Activated naive CD8-positive, alpha-beta T cell treated with anti-CD3 and anti-CD28 coated beads for 36 hours (primary cell): ENCODE results near the gene TDP1. TPM values are rescaled to one million over a fixed set of nuclear protein-coding genes. Genes with fewer than 3 reads are reported as not detected.
"Not testable (repeated sequence)": the region's sequence is repeated elsewhere in the genome, so short reads cannot be mapped to it uniquely, and the experiment has no call there.

Experiments used
- DNase-seq: peaks from one replicate; pipeline ENCODE4 v3.0.0; 2021
- H3K27ac Mint-ChIP-seq: one replicate; pipeline ENCODE4 v1.8.0; 2022; ENCODE audit warnings: mild to moderate bottlenecking, moderate library complexity, mixed read lengths
- H3K27me3 Mint-ChIP-seq: one replicate; pipeline ENCODE4 v1.8.0; 2022; ENCODE audit warnings: mild to moderate bottlenecking, mixed read lengths
- H3K36me3 Mint-ChIP-seq: one replicate; pipeline ENCODE4 v1.8.0; 2021; ENCODE audit warnings: mild to moderate bottlenecking, mixed read lengths
- H3K4me1 Mint-ChIP-seq: one replicate; pipeline ENCODE4 v1.8.0; 2021; ENCODE audit warnings: mixed read lengths
- H3K4me3 Mint-ChIP-seq: one replicate; pipeline ENCODE4 v1.8.0; 2022; ENCODE audit warnings: mild to moderate bottlenecking, moderate library complexity, mixed read lengths
- H3K9me3 Mint-ChIP-seq: one replicate; pipeline ENCODE4 v1.8.0; 2022; ENCODE audit warnings: mixed read lengths
- total RNA-seq, 2 experiments: library from RNA; stranded (reverse); gene quantifications; one replicate each; pipeline ENCODE4 v1.2.3, GENCODE V29; 2021

Gene TDP1
- total RNA-seq, 2 experiments from 2014 or later, result 88.4 to 96.8 TPM

DNA sequence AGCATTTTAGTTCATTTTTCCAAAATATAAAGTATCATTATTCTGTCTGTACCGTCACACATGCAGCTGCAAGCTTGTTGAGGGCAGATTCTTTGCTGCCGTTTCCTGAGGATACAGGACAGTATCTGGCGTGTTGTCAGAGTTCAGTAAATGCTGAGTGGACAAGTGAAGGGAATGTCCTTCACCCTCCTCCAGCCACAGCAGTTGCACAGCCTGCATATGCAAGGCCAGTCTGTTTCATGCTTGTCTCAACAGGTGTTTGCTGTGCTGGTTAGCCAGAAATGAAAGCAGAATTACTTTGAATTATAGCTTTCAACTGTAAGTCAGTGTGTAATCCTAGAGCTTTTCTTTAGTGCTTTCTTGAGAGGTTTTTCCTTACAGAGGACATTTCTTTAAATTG lies 36.5 kb downstream of the TDP1 start:
- Mint-ChIP-seq H3K9me3 (no peaks in the 10 kb centered on the region), H3K36me3 (peaks cover 41% of the 10 kb centered on the region), H3K4me3 (no peak overlapping the region), H3K27me3 (no peaks in the 10 kb centered on the region), H3K27ac (no peak overlapping the region), H3K4me1 (no peaks in the 10 kb centered on the region)
- no peak for DNase-seq

GRCh38 chr14:89996963-89997362 lies 41.2 kb downstream of the TDP1 start:
- DNase-seq, result no peak
- Mint-ChIP-seq H3K27ac (no peak overlapping the region), H3K36me3 (peaks cover 43% of the 10 kb centered on the region), H3K27me3 (no peaks in the 10 kb centered on the region), H3K4me3 (no peak overlapping the region), H3K4me1 (no peaks in the 10 kb centered on the region), H3K9me3 (no peaks in the 10 kb centered on the region)

DNA sequence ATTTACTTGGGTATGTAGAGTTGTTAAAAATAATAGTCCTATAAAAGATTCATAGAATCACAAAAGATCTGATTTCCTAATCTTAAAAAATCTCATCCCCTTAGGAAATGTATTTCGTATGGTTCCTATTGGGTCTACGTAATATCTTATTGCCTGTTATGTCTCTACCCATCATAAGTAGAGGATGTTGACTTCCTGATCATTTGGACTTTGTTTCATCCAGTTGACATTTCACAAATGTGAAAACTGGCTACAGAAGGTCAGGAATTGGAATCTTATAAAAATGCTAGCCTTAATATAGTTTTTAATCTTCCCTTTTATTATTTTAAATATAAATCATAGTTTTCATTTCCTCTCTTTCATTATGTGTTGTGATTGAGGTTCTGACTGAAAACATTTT lies 45.2 kb downstream of the TDP1 start:
- no peaks in the 10 kb centered on the region for H3K9me3 Mint-ChIP-seq
- H3K27ac Mint-ChIP-seq, result no peak overlapping the region
- H3K4me1 Mint-ChIP-seq, result no peaks in the 10 kb centered on the region
- H3K4me3 Mint-ChIP-seq, result no peak overlapping the region
- no peak for DNase-seq
- H3K27me3 Mint-ChIP-seq, result no peaks in the 10 kb centered on the region
- H3K36me3 Mint-ChIP-seq, result peaks cover 35% of the 10 kb centered on the region

GRCh38 chr14:90003526-90004307 lies 48.0 kb downstream of the TDP1 start:
- Mint-ChIP-seq H3K36me3 (peaks cover 35% of the 10 kb centered on the region), H3K27me3 (no peaks in the 10 kb centered on the region), H3K9me3 (no peaks in the 10 kb centered on the region), H3K4me1 (no peaks in the 10 kb centered on the region), H3K4me3 (no peak overlapping the region), H3K27ac (no peak overlapping the region)
- DNase-seq, result no peak

DNA sequence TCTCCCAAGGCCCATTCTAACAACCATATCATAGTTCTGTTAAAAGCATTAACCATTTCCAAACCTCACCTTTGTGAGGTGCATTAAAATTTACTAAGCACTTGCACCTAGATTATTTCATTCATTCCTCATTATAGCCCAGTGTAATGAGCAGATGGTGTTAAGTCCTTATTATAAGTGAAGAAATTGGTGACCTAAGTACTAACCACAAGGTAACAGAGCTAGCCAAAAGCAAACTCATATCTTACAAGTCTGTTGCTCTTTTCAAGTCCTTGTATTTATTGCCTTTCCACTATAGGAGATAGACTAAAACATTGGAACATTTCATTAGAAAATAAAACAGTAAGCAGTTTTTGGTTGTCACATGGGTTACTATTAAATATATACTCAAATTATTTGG lies 49.7 kb downstream of the TDP1 start:
- no peak for DNase-seq
- no peaks in the 10 kb centered on the region for H3K9me3 Mint-ChIP-seq
- H3K27me3 Mint-ChIP-seq, result no peaks in the 10 kb centered on the region
- H3K4me3 Mint-ChIP-seq, result no peak overlapping the region
- H3K27ac Mint-ChIP-seq, result no peak overlapping the region
- peaks cover 44% of the 10 kb centered on the region for H3K36me3 Mint-ChIP-seq
- H3K4me1 Mint-ChIP-seq, result no peaks in the 10 kb centered on the region

DNA sequence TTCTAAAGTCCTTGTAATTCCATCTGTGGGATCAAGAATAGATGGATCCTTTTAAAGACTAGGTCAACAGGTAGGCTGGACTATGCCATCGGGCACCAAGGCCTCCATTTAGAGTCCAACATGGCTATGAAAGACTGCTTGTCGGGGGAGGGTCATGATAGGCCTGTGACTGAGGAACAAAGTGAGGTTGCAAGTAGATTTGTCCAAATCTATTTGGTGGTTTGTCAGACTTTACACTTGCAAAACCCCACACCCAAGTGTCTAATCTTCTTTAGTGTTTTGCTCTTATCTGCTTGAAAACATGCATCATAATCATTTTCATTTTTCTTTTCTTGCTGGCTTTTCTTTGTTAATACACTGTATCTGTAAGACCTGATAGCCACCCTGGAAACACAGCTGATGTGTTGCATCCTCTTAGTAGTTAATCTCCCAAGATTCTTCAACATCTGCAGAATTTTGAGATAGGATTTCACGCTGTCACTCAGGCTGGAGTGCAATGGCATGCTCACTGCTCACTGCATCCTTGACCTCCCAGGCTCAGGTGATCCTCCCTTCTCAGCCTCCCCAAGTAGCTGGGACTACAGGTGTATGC lies 50.3 kb downstream of the TDP1 start:
- no peaks in the 10 kb centered on the region for H3K4me1 Mint-ChIP-seq
- H3K27ac Mint-ChIP-seq, result no peak overlapping the region
- H3K9me3 Mint-ChIP-seq, result no peaks in the 10 kb centered on the region
- H3K27me3 Mint-ChIP-seq, result no peaks in the 10 kb centered on the region
- H3K4me3 Mint-ChIP-seq, result no peak overlapping the region
- DNase-seq, result no peak
- peaks cover 48% of the 10 kb centered on the region for H3K36me3 Mint-ChIP-seq

DNA sequence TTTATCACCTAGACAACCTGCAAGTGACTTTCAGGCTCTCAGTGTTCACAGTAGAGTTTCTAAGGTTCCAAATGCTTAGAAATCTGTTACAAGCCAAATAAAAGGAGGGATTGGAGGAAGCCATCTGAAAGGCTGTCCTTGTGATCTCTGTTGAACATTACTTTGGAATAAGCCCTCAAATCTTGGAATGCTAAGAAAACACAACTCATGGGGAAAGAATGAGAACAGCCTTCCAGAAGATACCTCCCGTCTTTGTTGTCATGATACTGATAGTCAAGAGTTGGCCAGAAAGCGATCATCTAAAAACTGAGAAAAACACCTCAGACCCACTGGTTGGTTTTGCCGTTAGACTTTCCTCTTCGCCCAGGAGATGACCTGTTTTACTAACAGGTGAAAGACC lies 61.6 kb downstream of the TDP1 start:
- Mint-ChIP-seq H3K27me3 (no peaks in the 10 kb centered on the region), H3K4me3 (no peak overlapping the region), H3K36me3 (peaks cover 56% of the 10 kb centered on the region), H3K27ac (no peak overlapping the region), H3K9me3 (no peaks in the 10 kb centered on the region), H3K4me1 (peaks cover 3% of the 10 kb centered on the region)
- no peak for DNase-seq

DNA sequence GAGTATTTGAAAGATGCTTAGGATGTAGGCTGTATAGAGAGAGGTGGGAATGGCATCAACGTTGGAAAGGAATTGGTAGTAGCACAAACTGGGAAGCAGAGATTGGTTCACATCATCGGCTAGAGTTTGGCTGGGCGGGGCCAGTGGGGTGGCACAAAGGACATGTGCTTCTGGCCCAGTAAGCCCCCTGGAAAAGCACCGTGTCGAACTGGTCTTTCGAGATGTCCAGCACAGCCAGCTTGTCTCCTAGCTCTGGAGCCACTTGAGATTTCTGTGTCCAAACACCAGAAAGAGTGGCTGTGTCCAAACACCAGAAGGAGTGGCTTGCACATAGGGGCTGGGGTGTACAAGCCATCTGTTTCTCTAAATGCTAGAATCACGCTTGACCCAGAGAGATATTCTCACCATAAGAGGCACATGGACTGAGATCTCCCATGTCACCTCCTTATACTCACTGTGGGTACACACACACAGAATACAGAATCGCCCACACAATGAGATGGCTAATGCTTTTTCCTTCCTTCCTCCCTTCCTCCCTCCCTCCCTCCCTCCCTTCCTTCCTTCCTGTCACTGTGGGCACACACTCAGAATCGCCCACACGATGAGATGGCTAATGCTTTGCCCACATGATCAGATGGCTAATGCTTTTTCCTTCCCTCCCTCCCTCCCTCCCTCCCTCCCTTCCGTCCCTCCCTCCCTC lies 64.2 kb downstream of the TDP1 start:
- no peak overlapping the region for H3K4me3 Mint-ChIP-seq
- H3K27me3 Mint-ChIP-seq, result no peaks in the 10 kb centered on the region
- H3K36me3 Mint-ChIP-seq, result peaks cover 56% of the 10 kb centered on the region
- peaks cover 3% of the 10 kb centered on the region for H3K4me1 Mint-ChIP-seq
- H3K9me3 Mint-ChIP-seq, result no peaks in the 10 kb centered on the region
- peak overlapping the region; percentile 42 for H3K27ac Mint-ChIP-seq
- DNase-seq, result no peak

- no peaks in the 10 kb centered on the region for H3K27me3 Mint-ChIP-seq
- no peaks in the 10 kb centered on the region for H3K9me3 Mint-ChIP-seq
- no peak overlapping the region for H3K27ac Mint-ChIP-seq
- peaks cover 3% of the 10 kb centered on the region for H3K4me1 Mint-ChIP-seq
- no peak for DNase-seq
- H3K4me3 Mint-ChIP-seq, result no peak overlapping the region
- H3K36me3 Mint-ChIP-seq, result peaks cover 57% of the 10 kb centered on the region
These were observed 67.6 kb downstream of the TDP1 start for GRCh38 chr14:90023176-90023896.

GRCh38 chr14:90024910-90025309 lies 69.2 kb downstream of the TDP1 start:
- Mint-ChIP-seq H3K27me3 (no peaks in the 10 kb centered on the region), H3K36me3 (peaks cover 45% of the 10 kb centered on the region), H3K4me3 (no peak overlapping the region), H3K9me3 (no peaks in the 10 kb centered on the region), H3K4me1 (no peaks in the 10 kb centered on the region), H3K27ac (no peak overlapping the region)
- no peak for DNase-seq

- DNase-seq, H3K4me3 Mint-ChIP-seq, H3K27ac Mint-ChIP-seq, H3K9me3 Mint-ChIP-seq, H3K27me3 Mint-ChIP-seq, H3K4me1 Mint-ChIP-seq: not testable (repeated sequence)
- H3K36me3 Mint-ChIP-seq, result peaks cover 41% of the 10 kb centered on the region
These were observed 70.9 kb downstream of the TDP1 start for GRCh38 chr14:90026608-90027007.

DNA sequence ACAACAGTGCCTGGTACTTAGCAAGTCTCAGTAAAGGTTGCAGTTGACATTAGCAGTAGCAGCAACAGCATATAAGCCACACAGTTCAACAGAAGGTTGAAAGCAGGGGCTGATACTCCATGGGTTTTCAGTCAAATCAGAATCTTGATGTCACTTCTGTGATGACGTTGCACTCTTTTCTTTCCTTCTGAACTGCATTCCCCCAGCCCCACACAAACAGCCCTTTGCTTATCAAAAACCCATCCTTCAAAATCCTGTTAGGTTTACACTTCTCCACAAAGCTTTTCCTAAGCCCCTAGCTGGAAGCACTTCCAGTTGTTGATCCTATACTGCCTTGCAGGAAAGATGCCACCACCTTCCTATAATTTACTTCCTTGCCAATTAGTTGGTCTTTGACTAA lies 72.1 kb downstream of the TDP1 start:
- Mint-ChIP-seq H3K27me3 (no peaks in the 10 kb centered on the region), H3K36me3 (peaks cover 38% of the 10 kb centered on the region), H3K4me3 (no peak overlapping the region), H3K9me3 (no peaks in the 10 kb centered on the region), H3K27ac (no peak overlapping the region), H3K4me1 (no peaks in the 10 kb centered on the region)
- no peak for DNase-seq

GRCh38 chr14:90034156-90034555 lies 78.4 kb downstream of the TDP1 start:
- Mint-ChIP-seq H3K4me1 (no peaks in the 10 kb centered on the region), H3K27ac (no peak overlapping the region), H3K9me3 (no peaks in the 10 kb centered on the region), H3K27me3 (no peaks in the 10 kb centered on the region), H3K4me3 (no peak overlapping the region), H3K36me3 (peaks cover 43% of the 10 kb centered on the region)
- no peak for DNase-seq

- no peak for DNase-seq
- Mint-ChIP-seq H3K27ac (no peak overlapping the region), H3K9me3 (no peaks in the 10 kb centered on the region), H3K4me1 (no peaks in the 10 kb centered on the region), H3K27me3 (no peaks in the 10 kb centered on the region), H3K36me3 (peaks cover 45% of the 10 kb centered on the region), H3K4me3 (no peak overlapping the region)
These were observed 79.3 kb downstream of the TDP1 start for GRCh38 chr14:90034835-90035525.
